H1 (cell line): ENCODE data around the gene ALK. TPM values are rescaled to one million over a fixed set of nuclear protein-coding genes. Genes with fewer than 3 reads are reported as not detected.

ENCODE experiments used
- CTCF ChIA-PET: fragments of 300-600 bp; sonication (Branson Sonifier 250); formaldehyde crosslinking; loops from one replicate; lab custom pipeline; 2021; ENCODE audit not compliant: partially characterized antibody; lab: Charles Lee
- POLR2A ChIA-PET: fragments of 300-600 bp; sonication (Branson Sonifier 250); formaldehyde crosslinking; loops from one replicate; lab custom pipeline; 2021; ENCODE audit warnings: inconsistent platforms; ENCODE audit not compliant: partially characterized antibody; lab: Charles Lee
- DNase-seq, 2 experiments: peaks; one replicate each; pipeline versions ENCODE4 v3.0.0 to v3.0.0-alpha.2; 2010 to 2022; ENCODE audit warnings: low spot score in 2 of 2, low read depth in 1 of 2, mixed read lengths in 1 of 2
- FAIRE-seq: peaks from 2 replicates; lab custom pipeline; 2011; peaks lifted over from hg19 to GRCh38; lab: Jason Lieb, UNC
- H2AFZ ChIP-seq: 2 replicates; pipeline ENCODE4 v1.8.1; 2012; ENCODE audit warnings: low read length, inconsistent platforms
- H2AK5ac ChIP-seq: 2 replicates; pipeline ENCODE4 v1.6.1; 2013; ENCODE audit warnings: low read depth, low read length
- H2BK120ac ChIP-seq: replicated peaks from 2 replicates; pipeline ENCODE3; 2013; ENCODE audit warnings: low read depth, low read length, inconsistent platforms
- H2BK12ac ChIP-seq: 2 replicates; pipeline ENCODE4 v1.6.1; 2013; ENCODE audit warnings: low read depth, low read length
- H2BK15ac ChIP-seq: 2 replicates; pipeline ENCODE4 v1.6.1; 2013; ENCODE audit warnings: low read length
- H2BK20ac ChIP-seq: 2 replicates; pipeline ENCODE4 v1.6.1; 2013; ENCODE audit warnings: low read length
- H2BK5ac ChIP-seq: 2 replicates; pipeline ENCODE4 v1.6.1; 2013; ENCODE audit warnings: low read depth, low read length
- H3K14ac ChIP-seq: 2 replicates; pipeline ENCODE4 v1.6.1; 2013; ENCODE audit warnings: inconsistent platforms; ENCODE audit not compliant: insufficient read length
- H3K18ac ChIP-seq: 2 replicates; pipeline ENCODE4 v1.6.1; 2013; ENCODE audit warnings: low read length; ENCODE audit errors: extremely low read depth
- H3K23ac ChIP-seq: 2 replicates; pipeline ENCODE4 v1.6.1; 2013; ENCODE audit warnings: inconsistent platforms; ENCODE audit not compliant: insufficient read length
- H3K23me2 ChIP-seq: 2 replicates; pipeline ENCODE4 v1.6.1; 2013; ENCODE audit warnings: low read depth, low read length
- H3K27ac ChIP-seq: 2 replicates; pipeline ENCODE4 v1.6.1; 2011; ENCODE audit warnings: low read depth, low read length, inconsistent platforms
- H3K27me3 ChIP-seq, 4 experiments: replicated peaks in 1 of 4; 1 replicate in 1 of 4; 2 replicates in 3 of 4; pipeline versions ENCODE4 v1.6.1 to v1.8.1; 2011 to 2013; ENCODE audit warnings: low read length in 3 of 4, mild to moderate bottlenecking in 3 of 4, inconsistent platforms in 2 of 4, mixed read lengths in 2 of 4, moderate library complexity in 1 of 4; ENCODE audit not compliant: control insufficient read depth in 3 of 4, insufficient read depth in 3 of 4; ENCODE audit errors: extremely low read depth in 1 of 4
- H3K36me3 ChIP-seq, 4 experiments: 2 replicates each; pipeline versions ENCODE4 v1.6.1 to v1.8.1; 2011 to 2013; ENCODE audit warnings: mild to moderate bottlenecking in 4 of 4, low read length in 3 of 4, moderate library complexity in 2 of 4, control low read depth in 1 of 4, inconsistent platforms in 1 of 4; ENCODE audit not compliant: insufficient read depth in 4 of 4, control insufficient read depth in 2 of 4
- H3K4ac ChIP-seq: replicated peaks from 2 replicates; pipeline ENCODE3; 2013; ENCODE audit warnings: low read length, low read depth, mixed read lengths, inconsistent platforms; ENCODE audit not compliant: insufficient read length
- H3K4me1 ChIP-seq, 4 experiments: replicated peaks in 1 of 4; 1 replicate in 1 of 4; 2 replicates in 3 of 4; pipeline versions ENCODE4 v1.6.1 to v1.8.1; 2011 to 2013; ENCODE audit warnings: low read length in 3 of 4, inconsistent platforms in 2 of 4, mixed read lengths in 1 of 4; ENCODE audit not compliant: insufficient read depth in 4 of 4, control insufficient read depth in 3 of 4
- H3K4me2 ChIP-seq, 2 experiments: 2 replicates each; pipeline versions ENCODE4 v1.6.1 to v1.8.1; 2011 to 2013; ENCODE audit warnings: low read depth in 2 of 2, low read length in 2 of 2, control low read depth in 1 of 2, inconsistent platforms in 1 of 2, mild to moderate bottlenecking in 1 of 2; ENCODE audit not compliant: insufficient read depth in 1 of 2
- H3K4me3 ChIP-seq, 4 experiments: fragments of 200-600, 300-600 bp in 1 of 4; sonication (generic), shearing (Covaris generic), sonication (Bioruptor Twin) in 1 of 4; 2 replicates each; pipeline versions ENCODE4 v1.5.1 to v1.8.1; 2011 to 2016; ENCODE audit warnings: low read length in 4 of 4, low read depth in 3 of 4, control low read depth in 2 of 4, inconsistent platforms in 2 of 4, mild to moderate bottlenecking in 2 of 4, mixed read lengths in 1 of 4, moderate library complexity in 1 of 4; ENCODE audit not compliant: insufficient read depth in 2 of 4; ENCODE audit errors: extremely low read depth in 1 of 4
- H3K56ac ChIP-seq: replicated peaks from 2 replicates; pipeline ENCODE3; 2013; ENCODE audit warnings: low read depth, mild to moderate bottlenecking, mixed read lengths, low read length, inconsistent platforms; ENCODE audit not compliant: insufficient read length
- H3K79me1 ChIP-seq: 2 replicates; pipeline ENCODE4 v1.6.1; 2013; ENCODE audit warnings: low read depth, low read length, control low read depth
- H3K79me2 ChIP-seq, 2 experiments: 2 replicates each; pipeline versions ENCODE4 v1.6.1 to v1.8.1; 2012 to 2013; ENCODE audit warnings: low read length in 2 of 2, mild to moderate bottlenecking in 2 of 2, inconsistent platforms in 1 of 2; ENCODE audit not compliant: insufficient read depth in 2 of 2, control insufficient read depth in 1 of 2
- H3K9ac ChIP-seq, 4 experiments: replicated peaks in 1 of 4; 1 replicate in 1 of 4; 2 replicates in 3 of 4; pipeline versions ENCODE4 v1.6.1 to v1.8.1; 2011 to 2013; ENCODE audit warnings: low read depth in 3 of 4, low read length in 3 of 4, control low read depth in 2 of 4, mild to moderate bottlenecking in 2 of 4, moderate library complexity in 2 of 4, inconsistent platforms in 1 of 4; ENCODE audit errors: extremely low read depth in 1 of 4
- H3K9me3 ChIP-seq, 2 experiments: 2 replicates each; pipeline versions ENCODE4 v1.6.1 to v1.8.1; 2012 to 2013; ENCODE audit warnings: mild to moderate bottlenecking in 2 of 2, moderate library complexity in 2 of 2, control low read depth in 1 of 2, inconsistent platforms in 1 of 2, low read depth in 1 of 2, low read length in 1 of 2, mixed read lengths in 1 of 2; ENCODE audit not compliant: insufficient read depth in 2 of 2
- H4K20me1 ChIP-seq, 2 experiments: replicated peaks in 1 of 2; 2 replicates each; pipeline versions ENCODE3 to v1.8.1; 2011 to 2013; ENCODE audit warnings: inconsistent platforms in 2 of 2, low read length in 2 of 2, mild to moderate bottlenecking in 1 of 2; ENCODE audit not compliant: insufficient read depth in 2 of 2, control insufficient read depth in 1 of 2
- H4K5ac ChIP-seq: 2 replicates; pipeline ENCODE4 v1.6.1; 2013; ENCODE audit warnings: low read length, low read depth, mixed read lengths, inconsistent platforms; ENCODE audit not compliant: insufficient read length
- H4K8ac ChIP-seq: 2 replicates; pipeline ENCODE4 v1.8.0; 2013; ENCODE audit warnings: mild to moderate bottlenecking, moderate library complexity, low read length, inconsistent platforms; ENCODE audit not compliant: insufficient read depth; ENCODE audit errors: extremely low read depth
- H4K91ac ChIP-seq: replicated peaks from 2 replicates; pipeline ENCODE3; 2013; ENCODE audit warnings: low read length, mixed read lengths, inconsistent platforms; ENCODE audit not compliant: insufficient read length
- HDAC2 ChIP-seq, 2 experiments: fragments of 300-600 bp in 1 of 2; sonication (generic) in 1 of 2; IDR thresholded peaks; 2 replicates each; pipeline ENCODE4 v1.6.1; 2011 to 2012; ENCODE audit warnings: low read depth in 2 of 2, low read length in 2 of 2, mild to moderate bottlenecking in 2 of 2, moderate library complexity in 2 of 2, borderline replicate concordance in 1 of 2, inconsistent platforms in 1 of 2
- KDM4A ChIP-seq: IDR thresholded peaks from one replicate; pipeline ENCODE4 v1.7.1; 2012; ENCODE audit warnings: low read depth, mild to moderate bottlenecking, moderate library complexity, low read length, inconsistent platforms; ENCODE audit not compliant: severe bottlenecking
- SAP30 ChIP-seq: fragments of 300-600 bp; sonication (generic); IDR thresholded peaks from 2 replicates; pipeline ENCODE4 v1.7.1; 2012; ENCODE audit warnings: low read length, moderate library complexity, mild to moderate bottlenecking, inconsistent platforms; ENCODE audit not compliant: insufficient read depth, insufficient replicate concordance
- SIRT6 ChIP-seq: IDR thresholded peaks from one replicate; pipeline ENCODE4 v1.7.1; 2012; ENCODE audit warnings: low read length, inconsistent platforms
- SRF ChIP-seq: IDR thresholded peaks from 2 replicates; pipeline ENCODE4 v1.6.1; 2011; ENCODE audit warnings: mild to moderate bottlenecking, low read depth, low read length, moderate library complexity
- WGBS, 2 experiments: shearing (Covaris generic) in 1 of 2; methylation state at CpG; one replicate each; pipeline versions ENCODE4 v1.1.6 to v1.1.7; 2013 to 2015; ENCODE audit warnings: low lambda C conversion rate in 2 of 2, mixed read lengths in 2 of 2, inconsistent platforms in 1 of 2, low coverage in 1 of 2, missing lambda C conversion rate in 1 of 2; ENCODE audit not compliant: insufficient replicate concordance in 2 of 2, insufficient coverage in 1 of 2, insufficient read length in 1 of 2; ENCODE audit errors: extremely low coverage in 1 of 2, missing lambda C conversion rate in 1 of 2; 5-methylcytosine and 5-hydroxymethylcytosine counted together
- polyA plus RNA-seq, 7 experiments: library from polyadenylated mRNA; depleted of rRNA in 3 of 7; stranded (reverse) in 5 of 7; unstranded in 2 of 7; fragments of >200 nt in 5 of 7; fragments of 200-250 nt in 2 of 7; gene quantifications; 1 replicate in 5 of 7; 2 replicates in 1 of 7; 4 replicates in 1 of 7; pipeline versions ENCODE4 v1.2.1 to v1.2.3, GENCODE V29; 2011 to 2013; ENCODE audit warnings: missing spikeins in 2 of 7, mixed read lengths in 2 of 7
- total RNA-seq: library from RNA; stranded (reverse); fragmentation: NEBNext Ultra II Directional; extraction: Animal tissue kit (Norgen Biotek cat#: 25700); gene quantifications from 2 replicates; pipeline ENCODE4 v1.2.1, GENCODE V29; 2021

Gene ALK
- total and polyA plus RNA-seq, 2 of the 8 experiments (the other 6 are each of a cell fraction or from before 2014, with no cell fraction given): 0.02 to 0.09 TPM

- CTCF ChIA-PET: interaction anchor here (1.0 kb wide), 1 partner anchor 10 kb away, joined by 3 read pairs; no protein-coding TSS in a partner anchor
- DNase-seq (no peak), FAIRE-seq (no peak)
- Histone ChIP-seq H3K9me3 (no peaks in the 10 kb centered on the region), H3K56ac (no peak overlapping the region), H4K20me1 (no peaks in the 10 kb centered on the region), H4K5ac (no peak overlapping the region), H3K79me2 (no peaks in the 10 kb centered on the region), H3K4ac (no peak overlapping the region), H2AFZ (no peak overlapping the region), H3K18ac (no peak overlapping the region), H2BK20ac (no peak overlapping the region), H4K91ac (no peak overlapping the region), H3K36me3 (no peaks in the 10 kb centered on the region), H3K4me2 (no peak overlapping the region), H3K4me1 (peaks cover 0 to 3% (median 0%) of the 10 kb centered on the region in 4 experiments; a peak in 1 of 7 replicates), H3K27ac (no peak overlapping the region), H3K23me2 (no peaks in the 10 kb centered on the region), H3K14ac (no peak overlapping the region), H3K27me3 (no peaks in the 10 kb centered on the region), H4K8ac (no peak overlapping the region), H3K23ac (no peak overlapping the region), H2BK15ac (no peak overlapping the region), H2BK5ac (no peak overlapping the region), H3K79me1 (no peaks in the 10 kb centered on the region), H3K4me3 (no peak overlapping the region), H2BK120ac (no peak overlapping the region), H2BK12ac (no peak overlapping the region), H3K9ac (no peak overlapping the region), H2AK5ac (no peak overlapping the region)
- POLR2A ChIA-PET: no interaction called here
- WGBS, 2 experiments: 90% methylated on average over 2 of the region's 2 CpGs; no CpG with 5 or more reads in 1 of the 2 experiments
- TF ChIP-seq KDM4A: no peak
- TF ChIP-seq SAP30: no peak
- no peak for TF ChIP-seq SRF
- TF ChIP-seq HDAC2 (IDR thresholded peaks at IDR 0.05; ENCODE audit: borderline replicate concordance in 1 of 2, low read depth in 2 of 2, low read length in 2 of 2): no peak
- TF ChIP-seq SIRT6: no peak
Measured at GRCh38 chr2:29628108-29628745, 293.2 kb downstream of the ALK start.
